ENCODE measurements around the gene POLD3. TPM values are rescaled to one million over a fixed set of nuclear protein-coding genes. Genes with fewer than 3 reads are reported as not detected.

The POLD3 gene
- total RNA-seq, 4 donors from 2014 or later, result 7.4 to 29.4 (median 20.6) TPM

DNA sequence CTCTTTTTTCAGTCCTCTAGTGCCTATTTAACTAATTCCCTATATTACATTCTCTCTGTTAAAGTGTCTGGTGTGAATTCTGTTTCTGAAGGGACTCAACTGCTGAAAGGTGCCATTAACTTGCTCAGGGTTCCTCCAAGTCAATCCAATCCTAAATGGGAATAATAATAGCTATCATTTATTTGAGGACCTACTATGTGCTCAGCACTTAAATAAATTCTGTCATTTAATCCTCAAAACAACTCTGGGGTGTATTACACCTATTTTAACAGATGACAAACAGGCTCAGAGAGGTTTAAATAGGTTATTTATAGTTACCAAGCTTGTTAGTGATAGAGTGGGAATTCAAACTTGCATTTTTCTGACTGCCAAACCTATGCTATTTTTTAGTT is 40.6 kb upstream of the POLD3 start:
- intact Hi-C loops (cut with DNase I; ENCODE audit: low total_unique reads) (no loop called here), in situ Hi-C loops (cut with MboI; ENCODE audit: low pct_ligation_motif_present in 1 of 4, low pct_unique_long_range_greater_than_20kb in 1 of 4, low sequenced_read_pairs in 3 of 4) (loop anchor here in 1 of 4 donors (25.0 kb wide), 2 partner anchors 289 to 589 kb away; partner anchors contain the start of gene DNAJB13)
- DNase-seq, result no peak
- H3K4me3 ChIP-seq, result no peak overlapping the region
- TF ChIP-seq EP300 (IDR thresholded peaks at IDR 0.05; ENCODE audit: low read depth) (no peak), POLR2AphosphoS5 (IDR thresholded peaks at IDR 0.05) (no peak), POLR2A (IDR thresholded peaks at IDR 0.05) (no peak)
- TF ChIP-seq, protein P1, sequence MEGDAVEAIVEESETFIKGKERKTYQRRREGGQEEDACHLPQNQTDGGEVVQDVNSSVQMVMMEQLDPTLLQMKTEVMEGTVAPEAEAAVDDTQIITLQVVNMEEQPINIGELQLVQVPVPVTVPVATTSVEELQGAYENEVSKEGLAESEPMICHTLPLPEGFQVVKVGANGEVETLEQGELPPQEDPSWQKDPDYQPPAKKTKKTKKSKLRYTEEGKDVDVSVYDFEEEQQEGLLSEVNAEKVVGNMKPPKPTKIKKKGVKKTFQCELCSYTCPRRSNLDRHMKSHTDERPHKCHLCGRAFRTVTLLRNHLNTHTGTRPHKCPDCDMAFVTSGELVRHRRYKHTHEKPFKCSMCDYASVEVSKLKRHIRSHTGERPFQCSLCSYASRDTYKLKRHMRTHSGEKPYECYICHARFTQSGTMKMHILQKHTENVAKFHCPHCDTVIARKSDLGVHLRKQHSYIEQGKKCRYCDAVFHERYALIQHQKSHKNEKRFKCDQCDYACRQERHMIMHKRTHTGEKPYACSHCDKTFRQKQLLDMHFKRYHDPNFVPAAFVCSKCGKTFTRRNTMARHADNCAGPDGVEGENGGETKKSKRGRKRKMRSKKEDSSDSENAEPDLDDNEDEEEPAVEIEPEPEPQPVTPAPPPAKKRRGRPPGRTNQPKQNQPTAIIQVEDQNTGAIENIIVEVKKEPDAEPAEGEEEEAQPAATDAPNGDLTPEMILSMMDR (IDR thresholded peaks at IDR 0.05), result no peak
- no peak overlapping the region for H3K27ac ChIP-seq
- H3K4me1 ChIP-seq, result peaks cover 0 to 7% (median 3%) of the 10 kb centered on the region in 4 donors
- no peaks in the 10 kb centered on the region for H3K36me3 ChIP-seq
- no peaks in the 10 kb centered on the region for H3K27me3 ChIP-seq
- no peaks in the 10 kb centered on the region for H3K9me3 ChIP-seq

DNA sequence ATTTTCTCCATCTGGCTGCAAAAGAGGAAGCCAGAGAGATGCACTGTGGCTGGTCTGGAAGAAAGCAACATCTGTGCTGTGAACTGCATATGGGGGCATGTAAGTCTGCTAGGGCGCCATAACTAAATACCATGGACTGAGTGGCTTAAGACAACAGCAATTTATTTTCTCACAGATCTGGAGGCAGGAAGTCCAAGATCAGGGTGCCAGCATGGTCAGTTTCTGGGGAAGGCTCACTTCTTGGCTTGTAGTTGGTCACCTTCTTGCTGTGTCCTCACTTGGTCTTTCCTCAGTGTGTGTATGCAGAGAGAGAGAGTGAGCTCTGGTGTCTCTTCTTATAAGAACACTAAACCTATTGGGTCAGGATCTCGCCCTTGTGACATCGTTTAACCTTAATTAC is 34.9 kb upstream of the POLD3 start:
- no peaks in the 10 kb centered on the region for H3K4me1 ChIP-seq
- H3K9me3 ChIP-seq, result no peaks in the 10 kb centered on the region
- H3K4me3 ChIP-seq, result no peak overlapping the region
- H3K27ac ChIP-seq, result no peak overlapping the region
- no peaks in the 10 kb centered on the region for H3K27me3 ChIP-seq
- DNase-seq, result no peak
- no peaks in the 10 kb centered on the region for H3K36me3 ChIP-seq
- WGBS, 2 donors (ENCODE audit: low coverage in 1 of 2), result 87 to 92% methylated on average over 3 of the region's 3 CpGs
- in situ Hi-C loops (cut with MboI; ENCODE audit: low pct_ligation_motif_present in 1 of 4, low pct_unique_long_range_greater_than_20kb in 1 of 4, low sequenced_read_pairs in 3 of 4) (loop anchor here in 1 of 4 donors (25.0 kb wide), 2 partner anchors 295 to 595 kb away; partner anchors contain the start of gene DNAJB13), intact Hi-C loops (cut with DNase I; ENCODE audit: low total_unique reads) (no loop called here)
- no peak for TF ChIP-seq POLR2A (IDR thresholded peaks at IDR 0.05)
- no peak for TF ChIP-seq POLR2AphosphoS5 (IDR thresholded peaks at IDR 0.05)
- TF ChIP-seq, protein P1 (IDR thresholded peaks at IDR 0.05), result no peak
- TF ChIP-seq EP300 (IDR thresholded peaks at IDR 0.05; ENCODE audit: low read depth), result no peak

DNA sequence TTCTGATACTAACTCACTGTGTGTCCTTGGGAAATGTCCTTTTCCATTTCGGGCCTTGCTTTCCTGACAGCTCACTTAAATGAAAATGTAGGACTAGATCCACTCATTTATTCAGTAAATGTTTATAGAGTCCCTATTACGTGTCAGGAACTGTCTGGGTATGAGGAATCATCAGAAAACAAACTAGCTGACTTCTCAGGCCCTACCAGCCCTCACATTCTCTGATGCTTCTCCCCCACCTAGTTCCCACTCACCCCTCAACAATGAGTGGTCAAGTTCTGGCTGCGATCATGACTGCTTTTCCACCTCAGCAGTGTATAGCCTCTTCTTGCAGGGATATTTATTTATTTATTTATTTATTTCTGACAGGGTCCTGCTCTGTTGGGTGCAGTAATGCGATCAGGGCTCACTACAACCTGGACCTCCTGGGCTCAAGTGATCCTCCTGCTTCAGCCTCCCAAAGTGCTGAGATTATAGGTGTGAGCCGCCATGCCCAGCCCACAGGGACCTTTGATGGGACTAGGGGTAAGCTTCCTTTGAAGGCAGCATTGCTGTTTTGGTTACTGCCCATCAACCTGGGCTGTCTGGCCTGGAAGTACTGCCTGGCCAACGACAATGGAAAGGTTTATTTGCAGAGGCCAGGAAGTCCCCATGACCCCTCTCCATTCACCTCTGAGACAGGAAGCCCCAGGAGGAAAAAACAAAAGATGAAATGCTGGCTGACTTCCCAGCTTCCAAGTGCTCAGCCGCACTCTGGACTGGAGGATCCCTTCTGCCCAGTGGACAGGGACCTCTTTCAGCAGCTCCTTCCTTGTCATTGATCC is 33.1 kb upstream of the POLD3 start:
- TF ChIP-seq, protein P1 (IDR thresholded peaks at IDR 0.05), result no peak
- no peak for TF ChIP-seq POLR2A (IDR thresholded peaks at IDR 0.05)
- Histone ChIP-seq H3K27ac (no peak overlapping the region), H3K4me1 (no peaks in the 10 kb centered on the region), H3K4me3 (no peak overlapping the region), H3K27me3 (no peaks in the 10 kb centered on the region), H3K9me3 (no peaks in the 10 kb centered on the region), H3K36me3 (no peaks in the 10 kb centered on the region)
- in situ Hi-C loops (cut with MboI; ENCODE audit: low pct_ligation_motif_present in 1 of 4, low pct_unique_long_range_greater_than_20kb in 1 of 4, low sequenced_read_pairs in 3 of 4) (loop anchor here in 1 of 4 donors (25.0 kb wide), 2 partner anchors 297 to 597 kb away; partner anchors contain the start of gene DNAJB13), intact Hi-C loops (cut with DNase I; ENCODE audit: low total_unique reads) (no loop called here)
- DNase-seq, result no peak
- 78% methylated on average over 6 to 7 of the region's 7 CpGs for WGBS, 2 donors (ENCODE audit: low coverage in 1 of 2)

DNA sequence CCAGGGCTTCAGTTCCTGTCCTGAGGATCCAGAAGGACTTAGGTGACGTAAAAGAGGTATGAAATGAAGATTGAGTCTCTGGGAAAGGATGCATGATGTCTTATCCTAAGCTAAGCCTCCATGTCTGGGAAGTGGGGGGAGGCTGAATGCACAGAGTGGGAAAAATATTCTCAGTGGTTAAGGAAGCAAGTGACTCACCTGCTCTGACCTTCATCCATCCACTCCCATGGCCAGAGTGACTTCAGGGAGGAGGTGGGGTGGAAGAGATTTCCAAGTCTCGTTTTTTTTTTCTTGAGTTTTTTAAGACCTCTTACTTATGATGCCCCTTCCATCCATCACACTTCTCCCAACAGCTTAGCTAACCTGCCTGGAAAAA is 32.5 kb upstream of the POLD3 start:
- Histone ChIP-seq H3K27me3 (no peaks in the 10 kb centered on the region), H3K27ac (no peak overlapping the region), H3K9me3 (no peaks in the 10 kb centered on the region), H3K4me3 (no peak overlapping the region), H3K4me1 (no peaks in the 10 kb centered on the region), H3K36me3 (no peaks in the 10 kb centered on the region)
- in situ Hi-C loops (cut with MboI; ENCODE audit: low pct_ligation_motif_present in 1 of 4, low pct_unique_long_range_greater_than_20kb in 1 of 4, low sequenced_read_pairs in 3 of 4), result loop anchor here in 3 of 4 donors (10.0 to 25.0 kb wide), 4 partner anchors 105 to 598 kb away; partner anchors contain the start of gene DNAJB13 (in 1 of the 3)
- TF ChIP-seq EP300 (IDR thresholded peaks at IDR 0.05; ENCODE audit: low read depth) (no peak), POLR2A (IDR thresholded peaks at IDR 0.05) (no peak), POLR2AphosphoS5 (IDR thresholded peaks at IDR 0.05) (no peak)
- TF ChIP-seq, protein P1 (IDR thresholded peaks at IDR 0.05), result no peak
- DNase-seq, result no peak
- WGBS, 2 donors (ENCODE audit: low coverage in 1 of 2), result 75 to 100% methylated on average over 1 to 2 of the region's 2 CpGs
- intact Hi-C loops (cut with DNase I; ENCODE audit: low total_unique reads), result no loop called here

All from transverse colon (tissue), 4 donors.